Lower lobe of right lung (tissue), 2 donors: Measurements from ENCODE around the gene PPP1R9A. TPM values are rescaled to one million over a fixed set of nuclear protein-coding genes. Genes with fewer than 3 reads are reported as not detected.

ENCODE experiments used
- ATAC-seq, 2 donors: fragments of 200-7000 bp; cut with Tn5 transposase; one replicate each; pipeline ENCODE4 v1.9.1; 2020 to 2022; ENCODE audit warnings: mild to moderate bottlenecking in 2 of 2, moderate library complexity in 2 of 2
- DNase-seq: peaks from one replicate; pipeline ENCODE4 v3.0.0-alpha.2; 2020
- H3K27ac ChIP-seq: fragments of 200-600 bp; one replicate; pipeline ENCODE4 v1.8.0; 2022
- H3K27me3 ChIP-seq: fragments of 200-600 bp; one replicate; pipeline ENCODE4 v1.8.0; 2022; ENCODE audit warnings: low read depth
- H3K36me3 ChIP-seq: fragments of 200-600 bp; one replicate; pipeline ENCODE4 v1.8.0; 2022; ENCODE audit warnings: mild to moderate bottlenecking
- H3K4me1 ChIP-seq: fragments of 200-600 bp; one replicate; pipeline ENCODE4 v1.8.0; 2022
- H3K4me3 ChIP-seq: fragments of 200-600 bp; one replicate; pipeline ENCODE4 v1.8.0; 2022; ENCODE audit warnings: mild to moderate bottlenecking
- H3K9me3 ChIP-seq: fragments of 200-600 bp; one replicate; pipeline ENCODE4 v1.8.0; 2022
- CTCF ChIP-seq: fragments of 200-600 bp; IDR thresholded peaks from one replicate; pipeline ENCODE4 v1.8.0; 2022; ENCODE audit warnings: antibody characterized with exemption, mild to moderate bottlenecking
- intact Hi-C: fragments of 100-400 bp; cut with DNase I; formaldehyde crosslinking; loops from one replicate; pipeline ENCODE4 v1.11.0; 2022
- total RNA-seq: library from RNA; stranded (reverse); fragmentation: NEBNext Ultra II Directional; extraction: Animal tissue kit (Norgen Biotek cat#: 25700); gene quantifications from one replicate; pipeline ENCODE4 v1.2.1, GENCODE V29; 2021
- donor health status: DM: no; HTN: yes; CAD: no; lungs with severe emphysema.

PPP1R9A gene
- total RNA-seq, 1 donor from 2014 or later: 28.9 TPM

GRCh38 chr7:95144256-95144655, 236.9 kb downstream of the PPP1R9A start:
- Histone ChIP-seq H3K9me3 (no peaks in the 10 kb centered on the region), H3K36me3 (no peaks in the 10 kb centered on the region), H3K4me1 (no peaks in the 10 kb centered on the region), H3K27ac (no peak overlapping the region), H3K27me3 (no peaks in the 10 kb centered on the region), H3K4me3 (no peak overlapping the region)
- ATAC-seq (no peak), DNase-seq (no peak)
- intact Hi-C loops: no loop called here
- no peak for TF ChIP-seq CTCF

GRCh38 chr7:95155965-95156364, 248.6 kb downstream of the PPP1R9A start:
- Histone ChIP-seq H3K36me3 (no peaks in the 10 kb centered on the region), H3K4me3 (no peak overlapping the region), H3K4me1 (no peaks in the 10 kb centered on the region), H3K27me3 (no peaks in the 10 kb centered on the region), H3K9me3 (no peaks in the 10 kb centered on the region), H3K27ac (no peak overlapping the region)
- ATAC-seq (peak in 1 of 2 donors; percentile 29), DNase-seq (peak; percentile 29)
- TF ChIP-seq CTCF: no peak
- intact Hi-C loops: no loop called here

- no peak for TF ChIP-seq CTCF
- peak; percentile 19 for DNase-seq
Observed at GRCh38 chr7:95157381-95157780, 250.0 kb downstream of the PPP1R9A start.

GRCh38 chr7:95169678-95170077, 262.3 kb downstream of the PPP1R9A start:
- Histone ChIP-seq H3K36me3 (no peaks in the 10 kb centered on the region), H3K27me3 (no peaks in the 10 kb centered on the region), H3K4me3 (no peak overlapping the region), H3K27ac (no peak overlapping the region), H3K4me1 (no peaks in the 10 kb centered on the region), H3K9me3 (no peaks in the 10 kb centered on the region)
- DNase-seq (no peak), ATAC-seq (no peak)
- intact Hi-C loops: no loop called here
- TF ChIP-seq CTCF: no peak

More at GRCh38 chr7:95157381-95157780, 250.0 kb downstream of the PPP1R9A start:
- no peak for ATAC-seq
- Histone ChIP-seq H3K27me3 (no peaks in the 10 kb centered on the region), H3K4me3 (no peak overlapping the region), H3K27ac (no peak overlapping the region), H3K9me3 (no peaks in the 10 kb centered on the region), H3K4me1 (no peaks in the 10 kb centered on the region), H3K36me3 (no peaks in the 10 kb centered on the region)
- intact Hi-C loops: no loop called here

- intact Hi-C loops: no loop called here
- Histone ChIP-seq H3K4me3 (no peak overlapping the region), H3K9me3 (no peaks in the 10 kb centered on the region), H3K36me3 (no peaks in the 10 kb centered on the region), H3K4me1 (no peaks in the 10 kb centered on the region), H3K27me3 (no peaks in the 10 kb centered on the region), H3K27ac (no peak overlapping the region)
- no peak for TF ChIP-seq CTCF
- no peak for DNase-seq
- ATAC-seq: no peak
Observed at GRCh38 chr7:95172420-95172819, 265.0 kb downstream of the PPP1R9A start.

- no peak for TF ChIP-seq CTCF
Observed at GRCh38 chr7:95190515-95190914, 283.1 kb downstream of the PPP1R9A start.

More at GRCh38 chr7:95190515-95190914, 283.1 kb downstream of the PPP1R9A start:
- DNase-seq: no peak
- ATAC-seq: no peak
- no peaks in the 10 kb centered on the region for H3K36me3 ChIP-seq
- intact Hi-C loops: no loop called here
- H3K27me3 ChIP-seq: no peaks in the 10 kb centered on the region
- no peaks in the 10 kb centered on the region for H3K9me3 ChIP-seq
- H3K4me3 ChIP-seq: no peak overlapping the region
- H3K27ac ChIP-seq: no peak overlapping the region
- no peaks in the 10 kb centered on the region for H3K4me1 ChIP-seq
